Thoracic aorta (tissue), 2 donors: ENCODE measurements around the gene SORD. TPM values are rescaled to one million over a fixed set of nuclear protein-coding genes. Genes with fewer than 3 reads are reported as not detected.
"Not testable (repeated sequence)": the region's sequence is repeated elsewhere in the genome, so short reads cannot be mapped to it uniquely, and the experiment has no call there.

Source experiments
- ATAC-seq: fragments of 150-250 bp; one replicate; pipeline ENCODE4 v1.8.0; 2017; ENCODE audit warnings: low read depth; ENCODE audit not compliant: insufficient number of reproducible peaks, low FRiP score
- DNase-seq: peaks from one replicate; pipeline ENCODE4 v3.0.0-alpha.2; 2020; ENCODE audit warnings: low spot score
- H3K27ac ChIP-seq, 2 donors: fragments of 200-600 bp; sonication (generic); 1 replicate in 1 of 2; 2 replicates in 1 of 2; pipeline ENCODE4 v1.5.1; 2016; ENCODE audit warnings: mild to moderate bottlenecking in 2 of 2, moderate library complexity in 2 of 2
- H3K27me3 ChIP-seq: fragments of 200-600 bp; sonication (generic); replicated peaks from 2 replicates; pipeline ENCODE4 v1.6.0; 2016; ENCODE audit warnings: mild to moderate bottlenecking; ENCODE audit not compliant: insufficient read depth
- H3K36me3 ChIP-seq: fragments of 200-600 bp; sonication (generic); one replicate; pipeline ENCODE4 v1.5.1; 2016
- H3K4me1 ChIP-seq, 2 donors: fragments of 200-600 bp; sonication (generic); 1 replicate in 1 of 2; 2 replicates in 1 of 2; pipeline versions ENCODE4 v1.5.1 to v1.6.0; 2016; ENCODE audit warnings: low read depth in 2 of 2, mild to moderate bottlenecking in 1 of 2; ENCODE audit not compliant: control insufficient read depth in 1 of 2
- H3K4me3 ChIP-seq: fragments of 200-600 bp; sonication (generic); 2 replicates; pipeline ENCODE4 v1.5.1; 2016; ENCODE audit warnings: mild to moderate bottlenecking
- H3K9me3 ChIP-seq: fragments of 200-600 bp; sonication (generic); 2 replicates; pipeline ENCODE4 v1.5.1; 2016
- total RNA-seq, 2 donors: library from RNA; depleted of rRNA; stranded (reverse); fragments of >200 nt; gene quantifications; one replicate each; pipeline versions ENCODE4 v1.1.0 to v1.2.3, GENCODE V29; 2016
- TF ChIP-seq, protein P1 (sequence below): fragments of 200-600 bp; sonication (generic); IDR thresholded peaks from one replicate; pipeline ENCODE4 v1.5.1; 2019; ENCODE audit warnings: antibody characterized with exemption

Gene SORD
- total RNA-seq, 2 donors from 2014 or later, result 6.6 to 10.7 TPM

DNA sequence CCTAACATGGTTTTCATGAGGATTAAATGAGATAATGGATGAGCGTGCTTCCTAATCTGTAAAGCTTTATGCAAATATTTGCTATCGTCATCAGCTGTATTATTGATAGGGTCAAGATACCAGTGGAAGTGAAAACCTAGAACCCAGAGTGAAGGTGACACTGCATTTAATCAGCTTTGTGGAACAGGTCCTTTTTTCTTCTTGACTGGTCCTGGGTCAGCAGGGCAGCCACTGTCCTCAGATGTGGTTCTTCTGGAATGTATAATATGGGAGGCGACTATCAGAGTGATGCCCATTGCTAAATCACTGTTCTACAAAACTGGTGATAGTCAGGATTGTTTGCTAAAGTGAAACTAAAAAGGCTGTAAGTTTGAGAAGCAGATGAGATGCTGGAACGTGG lies 41.4 kb downstream of the SORD start:
- H3K4me3 ChIP-seq, result no peak overlapping the region
- no peak for ATAC-seq
- H3K27ac ChIP-seq, result no peak overlapping the region
- DNase-seq, result no peak
- no peaks in the 10 kb centered on the region for H3K4me1 ChIP-seq
- TF ChIP-seq, protein P1, sequence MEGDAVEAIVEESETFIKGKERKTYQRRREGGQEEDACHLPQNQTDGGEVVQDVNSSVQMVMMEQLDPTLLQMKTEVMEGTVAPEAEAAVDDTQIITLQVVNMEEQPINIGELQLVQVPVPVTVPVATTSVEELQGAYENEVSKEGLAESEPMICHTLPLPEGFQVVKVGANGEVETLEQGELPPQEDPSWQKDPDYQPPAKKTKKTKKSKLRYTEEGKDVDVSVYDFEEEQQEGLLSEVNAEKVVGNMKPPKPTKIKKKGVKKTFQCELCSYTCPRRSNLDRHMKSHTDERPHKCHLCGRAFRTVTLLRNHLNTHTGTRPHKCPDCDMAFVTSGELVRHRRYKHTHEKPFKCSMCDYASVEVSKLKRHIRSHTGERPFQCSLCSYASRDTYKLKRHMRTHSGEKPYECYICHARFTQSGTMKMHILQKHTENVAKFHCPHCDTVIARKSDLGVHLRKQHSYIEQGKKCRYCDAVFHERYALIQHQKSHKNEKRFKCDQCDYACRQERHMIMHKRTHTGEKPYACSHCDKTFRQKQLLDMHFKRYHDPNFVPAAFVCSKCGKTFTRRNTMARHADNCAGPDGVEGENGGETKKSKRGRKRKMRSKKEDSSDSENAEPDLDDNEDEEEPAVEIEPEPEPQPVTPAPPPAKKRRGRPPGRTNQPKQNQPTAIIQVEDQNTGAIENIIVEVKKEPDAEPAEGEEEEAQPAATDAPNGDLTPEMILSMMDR, result no peak
- H3K36me3 ChIP-seq, result no peaks in the 10 kb centered on the region
- no peaks in the 10 kb centered on the region for H3K27me3 ChIP-seq
- no peaks in the 10 kb centered on the region for H3K9me3 ChIP-seq

DNA sequence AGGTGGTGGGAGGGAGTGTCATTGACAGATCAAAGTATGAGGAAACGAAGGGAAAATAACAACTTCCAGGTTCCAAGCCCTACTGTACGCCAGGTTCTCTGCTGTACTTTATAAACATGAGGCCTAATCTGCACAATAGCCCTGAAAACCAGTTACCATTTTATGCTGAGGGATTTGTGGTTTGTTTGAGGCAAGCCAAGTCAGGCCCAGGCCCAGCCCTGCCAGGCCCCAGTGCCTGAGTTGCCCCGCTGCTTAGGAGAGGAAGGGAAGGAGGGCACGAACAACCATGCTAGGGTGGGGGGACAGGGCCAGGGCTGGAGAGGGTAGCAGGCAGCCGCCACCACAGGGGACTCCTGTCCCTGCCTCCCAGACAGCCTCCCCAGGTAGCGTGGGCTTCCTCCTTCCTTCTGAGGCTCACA lies 47.0 kb downstream of the SORD start:
- H3K27ac ChIP-seq, H3K27me3 ChIP-seq, DNase-seq, H3K4me3 ChIP-seq, H3K4me1 ChIP-seq, ATAC-seq, H3K9me3 ChIP-seq, H3K36me3 ChIP-seq: not testable (repeated sequence)

GRCh38 chr15:45073602-45074001 lies 50.6 kb downstream of the SORD start:
- H3K36me3 ChIP-seq, H3K27ac ChIP-seq, H3K9me3 ChIP-seq, DNase-seq, H3K4me1 ChIP-seq, H3K27me3 ChIP-seq, H3K4me3 ChIP-seq, ATAC-seq: not testable (repeated sequence)

GRCh38 chr15:45075440-45076320 lies 52.7 kb downstream of the SORD start:
- DNase-seq, H3K4me3 ChIP-seq, ATAC-seq, H3K9me3 ChIP-seq, H3K27me3 ChIP-seq, H3K36me3 ChIP-seq, H3K4me1 ChIP-seq, H3K27ac ChIP-seq: not testable (repeated sequence)

- not testable (repeated sequence) for ATAC-seq, H3K27me3 ChIP-seq, DNase-seq, H3K36me3 ChIP-seq, H3K4me1 ChIP-seq, H3K9me3 ChIP-seq, H3K4me3 ChIP-seq
- peak overlapping the region in 1 of 2 donors; percentile 63 for H3K27ac ChIP-seq
These were observed 54.4 kb downstream of the SORD start for GRCh38 chr15:45077391-45077790.

GRCh38 chr15:45079201-45079600 lies 56.2 kb downstream of the SORD start:
- not testable (repeated sequence) for DNase-seq, H3K27ac ChIP-seq, H3K9me3 ChIP-seq, ATAC-seq, H3K36me3 ChIP-seq, H3K4me1 ChIP-seq, H3K4me3 ChIP-seq, H3K27me3 ChIP-seq

DNA sequence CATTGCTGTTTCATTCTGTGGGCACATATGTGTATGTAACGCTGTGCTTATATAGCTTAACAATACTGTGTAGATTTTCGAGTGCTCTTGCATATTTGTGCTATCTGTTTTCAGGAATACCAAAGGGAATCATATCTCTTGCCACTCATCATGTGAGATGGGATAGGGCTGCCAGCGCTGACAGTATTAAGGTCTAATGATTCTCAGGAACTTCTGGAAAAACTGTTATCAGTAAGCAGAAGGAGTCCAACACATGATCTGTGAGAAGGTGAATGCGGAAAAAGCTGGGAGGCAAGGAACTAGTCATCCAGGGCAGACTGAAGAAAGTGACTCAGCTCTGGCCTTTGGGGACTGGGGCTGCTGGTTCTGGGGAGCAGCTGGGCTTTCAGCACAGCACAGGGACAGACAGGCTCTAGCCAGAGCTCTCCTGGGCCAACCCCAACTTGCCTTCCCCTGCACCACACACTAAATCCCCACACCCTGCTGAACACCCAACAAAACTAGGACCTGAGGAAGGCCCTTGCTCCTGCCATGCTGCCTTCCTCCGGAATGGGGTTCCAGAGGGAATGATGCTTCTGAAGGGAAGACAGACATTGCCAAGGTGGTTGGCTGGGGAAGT lies 56.7 kb downstream of the SORD start:
- not testable (repeated sequence) for ATAC-seq, H3K36me3 ChIP-seq, H3K27ac ChIP-seq, DNase-seq, H3K9me3 ChIP-seq, H3K4me3 ChIP-seq, H3K27me3 ChIP-seq, H3K4me1 ChIP-seq

GRCh38 chr15:45080593-45080992 lies 57.6 kb downstream of the SORD start:
- not testable (repeated sequence) for H3K27ac ChIP-seq, H3K9me3 ChIP-seq, ATAC-seq, H3K27me3 ChIP-seq, DNase-seq, H3K36me3 ChIP-seq, H3K4me1 ChIP-seq, H3K4me3 ChIP-seq

DNA sequence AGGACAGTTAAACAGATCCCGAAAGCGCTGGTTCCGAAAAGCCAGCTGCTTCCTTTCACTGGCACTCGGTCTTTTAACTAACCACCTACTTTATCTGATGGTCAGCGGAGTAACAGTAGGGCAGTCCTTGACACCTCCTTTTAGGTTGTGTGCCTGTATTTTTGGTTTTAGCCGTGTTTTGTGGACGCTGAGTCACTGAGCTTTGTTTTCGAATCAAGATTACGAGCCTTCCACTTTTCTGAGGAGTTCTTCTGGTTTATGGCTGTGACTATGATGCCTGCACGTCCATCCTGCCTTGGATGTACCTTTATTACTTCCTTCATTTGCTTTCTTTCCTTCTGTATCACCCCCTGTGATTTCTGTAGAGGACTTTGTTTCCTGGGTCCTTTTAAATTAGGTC lies 59.4 kb downstream of the SORD start:
- H3K27me3 ChIP-seq, H3K36me3 ChIP-seq, ATAC-seq, H3K4me1 ChIP-seq, H3K9me3 ChIP-seq, H3K4me3 ChIP-seq, DNase-seq, H3K27ac ChIP-seq: not testable (repeated sequence)
